Measurements from ENCODE around the gene NAA35. TPM values are rescaled to one million over a fixed set of nuclear protein-coding genes. Genes with fewer than 3 reads are reported as not detected.

The NAA35 gene
- 10 to 100 TPM; 16.4 to 20.8 (median 18.1) TPM for total RNA-seq

DNA sequence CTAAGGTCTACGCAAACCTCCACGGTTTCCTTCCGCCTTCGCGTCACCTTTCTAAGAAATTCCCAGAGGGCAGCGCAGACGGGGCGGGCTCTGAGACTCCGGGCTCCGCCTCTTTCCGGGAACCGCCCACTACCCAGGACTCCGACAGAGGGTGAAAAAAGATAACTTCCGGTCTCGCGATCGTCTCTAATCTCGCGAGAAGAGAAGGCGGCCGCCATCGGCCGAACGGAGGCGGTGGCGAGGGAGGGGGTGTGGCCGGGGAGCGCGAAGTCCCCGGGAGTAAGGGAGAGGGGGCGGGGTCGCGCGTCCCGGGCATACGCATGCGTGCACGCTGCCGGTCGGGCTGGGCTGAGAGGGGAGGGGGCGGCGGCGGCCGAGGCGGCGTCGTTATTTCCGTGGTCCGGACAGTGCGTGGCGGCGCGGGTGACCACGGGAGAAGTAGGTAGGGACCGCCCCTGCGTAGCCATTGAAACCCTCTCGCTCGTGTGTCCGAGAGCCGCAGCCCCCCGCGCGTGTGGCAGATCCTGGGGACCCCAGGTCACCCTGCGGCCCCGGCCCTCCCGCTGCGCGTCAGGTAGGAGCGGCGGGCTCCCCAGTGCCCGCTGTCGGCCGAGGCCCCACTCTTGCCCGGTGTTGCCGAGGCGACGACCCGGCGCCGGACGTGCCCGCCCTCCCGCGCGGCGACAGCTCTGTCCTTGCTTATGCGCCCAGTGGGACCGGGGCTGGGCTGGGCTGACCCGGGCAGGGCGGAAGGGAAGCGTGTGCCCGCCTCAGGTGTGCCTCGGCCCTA lies at the start of gene NAA35:
TSS of gene NAA35 (plus strand) at position 315 of the 790 bp plus-strand sequence. CDS start 1,014 bp downstream, outside the sequence.
- intact Hi-C loops (cut with DNase I) = loop anchor here (10.0 kb wide), 1 partner anchor 196 kb away; the partner anchor contains the start of gene AGTPBP1
- no peak for TF ChIP-seq EP300 (IDR thresholded peaks at IDR 0.05)
- TF ChIP-seq, protein P1, sequence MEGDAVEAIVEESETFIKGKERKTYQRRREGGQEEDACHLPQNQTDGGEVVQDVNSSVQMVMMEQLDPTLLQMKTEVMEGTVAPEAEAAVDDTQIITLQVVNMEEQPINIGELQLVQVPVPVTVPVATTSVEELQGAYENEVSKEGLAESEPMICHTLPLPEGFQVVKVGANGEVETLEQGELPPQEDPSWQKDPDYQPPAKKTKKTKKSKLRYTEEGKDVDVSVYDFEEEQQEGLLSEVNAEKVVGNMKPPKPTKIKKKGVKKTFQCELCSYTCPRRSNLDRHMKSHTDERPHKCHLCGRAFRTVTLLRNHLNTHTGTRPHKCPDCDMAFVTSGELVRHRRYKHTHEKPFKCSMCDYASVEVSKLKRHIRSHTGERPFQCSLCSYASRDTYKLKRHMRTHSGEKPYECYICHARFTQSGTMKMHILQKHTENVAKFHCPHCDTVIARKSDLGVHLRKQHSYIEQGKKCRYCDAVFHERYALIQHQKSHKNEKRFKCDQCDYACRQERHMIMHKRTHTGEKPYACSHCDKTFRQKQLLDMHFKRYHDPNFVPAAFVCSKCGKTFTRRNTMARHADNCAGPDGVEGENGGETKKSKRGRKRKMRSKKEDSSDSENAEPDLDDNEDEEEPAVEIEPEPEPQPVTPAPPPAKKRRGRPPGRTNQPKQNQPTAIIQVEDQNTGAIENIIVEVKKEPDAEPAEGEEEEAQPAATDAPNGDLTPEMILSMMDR (IDR thresholded peaks at IDR 0.05) = peak in 1 of 3 experiments; percentile 31
- no peak for TF ChIP-seq POLR2A (IDR thresholded peaks at IDR 0.05; ENCODE audit: low read depth)
- peak; percentile 89 to 90 for TF ChIP-seq POLR2AphosphoS5 (IDR thresholded peaks at IDR 0.05)

DNA sequence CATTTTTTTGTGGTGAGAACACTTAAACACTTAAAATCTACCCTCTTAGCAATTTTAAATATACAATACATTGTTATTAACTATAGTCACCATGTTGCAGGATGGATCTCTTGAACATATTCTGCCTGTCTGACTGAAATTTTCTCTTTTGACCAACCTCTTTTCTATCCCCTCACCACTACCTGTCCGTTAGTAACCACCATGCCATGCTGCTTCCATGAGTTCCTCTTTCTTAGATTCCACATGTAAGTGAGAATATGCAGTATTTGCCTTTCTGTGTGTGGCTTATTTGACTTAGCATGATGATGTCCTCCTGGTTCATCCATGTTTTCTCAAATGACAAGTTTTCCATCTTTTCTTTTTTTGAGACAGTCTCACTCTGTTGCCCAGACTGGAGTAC lies 48.5 kb upstream of the NAA35 start:
- Histone ChIP-seq H3K4me3 (no peak overlapping the region), H3K9me3 (no peaks in the 10 kb centered on the region), H3K27ac (replicated peaks in 1 of 4) (no peak overlapping the region), H3K36me3 (peaks cover 0 to 6% (median 0%) of the 10 kb centered on the region in 4 donors), H3K4me1 (no peaks in the 10 kb centered on the region), H3K27me3 (no peaks in the 10 kb centered on the region)
- WGBS = 91% methylated on average over 1 of the region's 1 CpG
- intact Hi-C loops (cut with DNase I) = no loop called here
- TF ChIP-seq EP300 (IDR thresholded peaks at IDR 0.05) (no peak), POLR2A (IDR thresholded peaks at IDR 0.05; ENCODE audit: low read depth) (no peak), POLR2AphosphoS5 (IDR thresholded peaks at IDR 0.05) (no peak)
- TF ChIP-seq, protein P1 (IDR thresholded peaks at IDR 0.05) = no peak
- DNase-seq (ENCODE audit: extremely low spot score) = no peak

More for the DNA sequence above, at the start of gene NAA35:
- peak; percentile 99 for DNase-seq (ENCODE audit: extremely low spot score)
- peaks cover 0 to 8% (median 2%) of the 10 kb centered on the region in 4 donors for H3K36me3 ChIP-seq
- H3K4me1 ChIP-seq = peaks cover 21 to 52% (median 47%) of the 10 kb centered on the region in 4 donors
- WGBS = under 1% methylated on average over 57 of the region's 93 CpGs
- peak within 1 kb of the TSS; percentile 73 to 97 (median 90) for H3K4me3 ChIP-seq
- peak within 1 kb of the TSS; percentile 90 to 98 (median 94) for H3K27ac ChIP-seq (replicated peaks in 1 of 4)
- H3K27me3 ChIP-seq = peaks cover 0 to 6% (median 0%) of the 10 kb centered on the region in 4 donors
- H3K9me3 ChIP-seq = no peaks in the 10 kb centered on the region

DNA sequence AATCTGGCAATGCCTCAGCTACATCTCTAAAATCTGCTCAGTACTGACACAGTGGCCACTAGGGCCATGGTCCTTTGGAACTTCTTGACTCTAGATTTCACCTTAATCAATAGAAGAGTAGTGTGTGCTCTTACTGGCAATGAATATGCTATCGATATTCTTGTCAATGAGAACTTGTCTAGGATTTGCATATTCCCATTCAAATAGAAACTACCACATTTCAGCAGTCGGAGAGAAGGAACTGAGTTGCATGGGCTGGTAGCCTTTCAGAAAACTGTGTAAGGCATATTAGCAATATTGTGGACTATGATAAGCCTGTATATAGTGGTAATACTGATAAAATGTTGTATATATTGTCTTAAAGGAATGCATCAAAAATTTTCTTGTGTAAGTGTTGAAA lies 45.3 kb upstream of the NAA35 start:
- no peak overlapping the region for H3K27ac ChIP-seq (replicated peaks in 1 of 4)
- no peak overlapping the region for H3K4me3 ChIP-seq
- no peaks in the 10 kb centered on the region for H3K27me3 ChIP-seq
- peaks cover 0 to 6% (median 0%) of the 10 kb centered on the region in 4 donors for H3K36me3 ChIP-seq
- intact Hi-C loops (cut with DNase I) = no loop called here
- no peaks in the 10 kb centered on the region for H3K9me3 ChIP-seq
- no peak for DNase-seq (ENCODE audit: extremely low spot score)
- no peaks in the 10 kb centered on the region for H3K4me1 ChIP-seq
- TF ChIP-seq, protein P1 (IDR thresholded peaks at IDR 0.05) = no peak
- TF ChIP-seq POLR2AphosphoS5 (IDR thresholded peaks at IDR 0.05) (no peak), EP300 (IDR thresholded peaks at IDR 0.05) (no peak), POLR2A (IDR thresholded peaks at IDR 0.05; ENCODE audit: low read depth) (no peak)
- 92% methylated on average over 2 of the region's 2 CpGs for WGBS

DNA sequence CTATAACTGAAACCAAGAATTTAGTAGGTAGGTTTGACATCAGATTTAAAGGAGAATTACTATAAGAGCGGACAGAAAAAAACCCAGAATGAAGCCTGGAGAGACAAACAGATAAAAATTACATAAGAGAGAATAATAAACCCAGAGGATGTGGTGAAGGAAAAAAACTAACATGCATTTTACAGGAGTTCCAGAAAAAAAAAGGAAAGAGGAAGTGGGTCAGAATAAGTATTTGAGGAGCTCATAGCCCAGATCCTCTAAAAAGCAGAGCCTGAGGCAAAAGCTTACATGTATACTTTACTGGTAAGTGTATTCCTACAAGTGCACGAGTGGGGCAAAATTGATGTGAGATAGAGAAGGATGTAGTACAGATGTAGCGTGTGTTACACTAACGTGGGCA lies 43.1 kb upstream of the NAA35 start:
- no peak overlapping the region for H3K27ac ChIP-seq (replicated peaks in 1 of 4)
- H3K9me3 ChIP-seq = no peaks in the 10 kb centered on the region
- peaks cover 0 to 6% (median 0%) of the 10 kb centered on the region in 4 donors for H3K36me3 ChIP-seq
- TF ChIP-seq EP300 (IDR thresholded peaks at IDR 0.05) = no peak
- TF ChIP-seq, protein P1 (IDR thresholded peaks at IDR 0.05) = no peak
- no peak for TF ChIP-seq POLR2AphosphoS5 (IDR thresholded peaks at IDR 0.05)
- TF ChIP-seq POLR2A (IDR thresholded peaks at IDR 0.05; ENCODE audit: low read depth) = no peak
- intact Hi-C loops (cut with DNase I) = no loop called here
- DNase-seq (ENCODE audit: extremely low spot score) = no peak
- WGBS = 78% methylated on average over 4 of the region's 4 CpGs
- no peaks in the 10 kb centered on the region for H3K4me1 ChIP-seq
- no peaks in the 10 kb centered on the region for H3K27me3 ChIP-seq
- H3K4me3 ChIP-seq = no peak overlapping the region
